OCI-LY7 (cell line): ENCODE results near the gene TCF20. TPM values are rescaled to one million over a fixed set of nuclear protein-coding genes. Genes with fewer than 3 reads are reported as not detected.

Source experiments
- BruUV-seq: library from RNA; stranded (reverse); fragments of 400-500 nt; replicated peaks from 2 replicates; lab custom pipeline; 2021; lab: Mats Ljungman, UMichigan
- CTCF ChIA-PET: fragments of 300-600 bp; sonication (Branson Sonifier 250); formaldehyde crosslinking; loops from one replicate; lab custom pipeline; 2022; ENCODE audit warnings: antibody characterized with exemption; ENCODE audit not compliant: unreplicated experiment; lab: Charles Lee
- POLR2A ChIA-PET: fragments of 300-600 bp; sonication (Branson Sonifier 250); formaldehyde crosslinking; loops from one replicate; lab custom pipeline; 2022; ENCODE audit warnings: antibody characterized with exemption; lab: Charles Lee
- DNase-seq: peaks from one replicate; pipeline ENCODE4 v3.0.0-alpha.2; 2015; ENCODE audit warnings: low spot score
- H2AFZ ChIP-seq: fragments of 200-600 bp; sonication (generic), shearing (Covaris generic); 2 replicates; pipeline ENCODE4 v1.6.1; 2014; ENCODE audit warnings: mild to moderate bottlenecking, antibody characterized with exemption, low read length, moderate library complexity
- H3K27ac ChIP-seq: fragments of 200-600 bp; sonication (generic); 2 replicates; pipeline ENCODE4 v1.5.1; 2014; ENCODE audit warnings: mixed run types, low read depth, mild to moderate bottlenecking, moderate library complexity, low read length, inconsistent platforms; ENCODE audit not compliant: poor library complexity, severe bottlenecking
- H3K36me3 ChIP-seq: fragments of 200-600 bp; sonication (generic); 2 replicates; pipeline ENCODE4 v1.6.1; 2014; ENCODE audit warnings: mild to moderate bottlenecking, antibody characterized with exemption, low read length, moderate library complexity, mixed read lengths; ENCODE audit not compliant: insufficient read depth
- H3K4me1 ChIP-seq: fragments of 200-600 bp; sonication (generic); 2 replicates; pipeline ENCODE4 v1.5.1; 2014; ENCODE audit warnings: mild to moderate bottlenecking, low read length; ENCODE audit not compliant: insufficient read depth, poor library complexity, severe bottlenecking
- H3K4me2 ChIP-seq: fragments of 200-600 bp; sonication (generic); 2 replicates; pipeline ENCODE4 v1.6.1; 2014; ENCODE audit warnings: mild to moderate bottlenecking, low read length
- H3K4me3 ChIP-seq: fragments of 200-600 bp; sonication (generic); 2 replicates; pipeline ENCODE4 v1.5.1; 2014; ENCODE audit warnings: mild to moderate bottlenecking, low read depth, low read length; ENCODE audit not compliant: poor library complexity, severe bottlenecking
- H3K79me2 ChIP-seq: fragments of 200-600 bp; sonication (generic); 2 replicates; pipeline ENCODE4 v1.6.1; 2016; ENCODE audit warnings: low read depth, mild to moderate bottlenecking, low read length, moderate library complexity, mixed read lengths; ENCODE audit not compliant: insufficient read depth
- H3K9me2 ChIP-seq: fragments of 200-600 bp; sonication (generic); 2 replicates; pipeline ENCODE4 v1.6.1; 2016; ENCODE audit warnings: mild to moderate bottlenecking, low read length, mixed read lengths; ENCODE audit not compliant: insufficient read depth
- H3K9me3 ChIP-seq: fragments of 200-600 bp; sonication (generic); 2 replicates; pipeline ENCODE4 v1.6.1; 2014; ENCODE audit warnings: mild to moderate bottlenecking, mixed run types, low read length, mixed read lengths
- H4K20me1 ChIP-seq: fragments of 200-600 bp; sonication (generic); 2 replicates; pipeline ENCODE4 v1.6.1; 2014; ENCODE audit warnings: mild to moderate bottlenecking, antibody characterized with exemption, low read length, moderate library complexity, mixed read lengths; ENCODE audit not compliant: insufficient read depth
- CTCF ChIP-seq: fragments of 200-600 bp; sonication (generic); conservative IDR thresholded peaks from 2 replicates; pipeline ENCODE4 v1.5.1; 2014; ENCODE audit warnings: mild to moderate bottlenecking, antibody characterized with exemption, low read length, moderate library complexity, mixed read lengths
- EZH2phosphoT487 ChIP-seq: fragments of 200-600 bp; sonication (generic); IDR thresholded peaks from 2 replicates; pipeline ENCODE4 v1.6.1; 2018; ENCODE audit warnings: low read depth, borderline replicate concordance, mild to moderate bottlenecking, mixed run types, antibody characterized with exemption, low read length, moderate library complexity, mixed read lengths
- intact Hi-C: fragments of 100-400 bp; cut with micrococcal nuclease; formaldehyde crosslinking; loops from one replicate; pipeline ENCODE4 v1.10.0; 2022; ENCODE audit not compliant: unreplicated experiment
- total RNA-seq, 2 experiments: library from RNA; depleted of rRNA in 1 of 2; stranded (reverse); fragments of >200 nt in 1 of 2; shearing (Covaris generic) in 1 of 2; gene quantifications; 2 replicates each; pipeline ENCODE4 v1.2.3, GENCODE V29; 2014 to 2022

TCF20 gene
- total RNA-seq, 2 experiments from 2014 or later = 56.0 to 71.1 TPM

GRCh38 chr22:42300259-42301076 lies 30.0 kb upstream of the TCF20 start:
- H3K27ac ChIP-seq = peak overlapping the region; percentile 83
- H3K9me3 ChIP-seq = no peaks in the 10 kb centered on the region
- no TSS peak for BruUV-seq
- CTCF ChIA-PET = interaction anchor here (1.6 kb wide), 1 partner anchor 13 kb away, joined by 3 read pairs; no protein-coding TSS in a partner anchor
- H3K36me3 ChIP-seq = no peaks in the 10 kb centered on the region
- intact Hi-C loops = no loop called here
- H2AFZ ChIP-seq = peak overlapping the region; percentile 17; the same call in 1 of the 2 replicates
- TF ChIP-seq CTCF = no peak
- no peak for TF ChIP-seq EZH2phosphoT487
- H3K4me3 ChIP-seq = peak overlapping the region; percentile 58
- H3K9me2 ChIP-seq = no peaks in the 10 kb centered on the region
- no peaks in the 10 kb centered on the region for H4K20me1 ChIP-seq
- peak; percentile 81 for DNase-seq
- H3K4me1 ChIP-seq = peaks cover 76% of the 10 kb centered on the region
- H3K4me2 ChIP-seq = peak overlapping the region; percentile 91
- H3K79me2 ChIP-seq = no peaks in the 10 kb centered on the region
- POLR2A ChIA-PET = interaction anchor here (0.6 to 1.4 kb wide), 5 partner anchors 8 to 375 kb away, joined by 3 to 5 read pairs (median 3); no protein-coding TSS in a partner anchor

DNA sequence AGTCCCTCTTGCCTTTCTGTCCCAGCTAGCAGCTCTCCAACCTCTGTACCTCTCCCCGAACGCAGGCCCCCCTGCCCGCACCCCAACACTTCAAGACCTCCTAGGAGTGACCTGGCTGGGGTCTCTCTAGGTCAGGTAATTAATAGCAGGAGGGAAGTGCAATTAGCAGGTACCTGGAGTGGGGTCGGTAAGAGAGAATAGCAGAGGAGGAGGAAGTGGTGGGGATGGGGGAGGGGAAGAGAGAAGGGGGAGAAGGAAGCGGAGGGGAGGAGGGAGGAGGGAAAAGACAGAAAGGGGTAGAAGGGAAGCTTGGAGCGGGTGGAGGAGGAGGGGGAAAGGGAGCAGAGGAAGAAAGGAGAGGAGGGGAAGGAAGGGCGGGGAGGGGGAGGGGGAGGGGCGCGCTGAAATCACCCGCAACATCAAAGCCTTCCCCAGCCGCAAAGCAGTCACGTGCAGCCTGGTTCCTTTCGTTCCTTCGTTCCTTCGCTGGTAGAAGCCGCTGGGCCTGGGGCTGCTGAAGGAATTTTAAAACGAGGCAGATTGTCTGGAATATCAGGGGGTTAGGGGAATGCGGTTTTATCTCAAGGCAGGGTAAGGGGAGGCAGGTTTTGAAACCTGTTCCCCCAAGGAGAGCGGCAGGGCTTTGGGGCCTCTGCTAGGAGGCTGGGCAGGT lies 29.3 kb upstream of the TCF20 start:
- H3K27ac ChIP-seq = peak overlapping the region; percentile 83
- H4K20me1 ChIP-seq = no peaks in the 10 kb centered on the region
- intact Hi-C loops = loop anchor here (5.0 kb wide), 1 partner anchor 138 kb away; no protein-coding TSS in a partner anchor
- DNase-seq = peak; percentile 73
- TF ChIP-seq EZH2phosphoT487 (no peak), CTCF (no peak)
- BruUV-seq = no TSS peak
- H3K79me2 ChIP-seq = no peaks in the 10 kb centered on the region
- no peaks in the 10 kb centered on the region for H3K9me3 ChIP-seq
- no peaks in the 10 kb centered on the region for H3K36me3 ChIP-seq
- POLR2A ChIA-PET = interaction anchor here (0.5 to 1.4 kb wide), 5 partner anchors 9 to 375 kb away, joined by 3 to 5 read pairs (median 4); no protein-coding TSS in a partner anchor
- H3K4me3 ChIP-seq = peak overlapping the region; percentile 58
- H3K9me2 ChIP-seq = no peaks in the 10 kb centered on the region
- H3K4me1 ChIP-seq = peaks cover 83% of the 10 kb centered on the region
- CTCF ChIA-PET = interaction anchor here (0.6 kb wide), 1 partner anchor 100 kb away, joined by 4 read pairs; no protein-coding TSS in a partner anchor
- peak overlapping the region; percentile 17; the same call in 1 of the 2 replicates for H2AFZ ChIP-seq
- peak overlapping the region; percentile 91 for H3K4me2 ChIP-seq
